Subcutaneous abdominal adipose tissue (tissue), 5 donors: Measurements from ENCODE around the gene NAXD.
A peak's percentile ranks its signal among the peaks of the same experiment; 100 is the strongest.

ENCODE experiments used
- H3K27ac ChIP-seq: one replicate; pipeline ENCODE4 v1.7.0; 2013; ENCODE audit warnings: low read depth, mild to moderate bottlenecking, inconsistent platforms, low read length, moderate library complexity
- H3K27me3 ChIP-seq, 5 donors: one replicate each; pipeline ENCODE4 v1.7.0; 2013; ENCODE audit warnings: low read length in 5 of 5, inconsistent platforms in 1 of 5; ENCODE audit not compliant: control insufficient read depth in 5 of 5, insufficient read depth in 4 of 5
- H3K36me3 ChIP-seq, 5 donors: one replicate each; pipeline ENCODE4 v1.7.0; 2013; ENCODE audit warnings: low read length in 5 of 5; ENCODE audit not compliant: control insufficient read depth in 5 of 5, insufficient read depth in 5 of 5
- H3K4me1 ChIP-seq, 5 donors: one replicate each; pipeline ENCODE4 v1.7.0; 2013; ENCODE audit warnings: low read length in 5 of 5, mild to moderate bottlenecking in 3 of 5, moderate library complexity in 1 of 5; ENCODE audit not compliant: control insufficient read depth in 5 of 5, insufficient read depth in 5 of 5
- H3K4me3 ChIP-seq, 5 donors: one replicate each; pipeline ENCODE4 v1.7.0; 2013; ENCODE audit warnings: low read length in 5 of 5, low read depth in 1 of 5
- H3K9ac ChIP-seq, 5 donors: one replicate each; pipeline ENCODE4 v1.7.0; 2013; ENCODE audit warnings: low read length in 5 of 5, mild to moderate bottlenecking in 4 of 5, moderate library complexity in 3 of 5
- H3K9me3 ChIP-seq, 5 donors: one replicate each; pipeline ENCODE4 v1.7.0; 2013; ENCODE audit warnings: low read length in 5 of 5; ENCODE audit not compliant: control insufficient read depth in 5 of 5
- donor health status: healthy.
- donor health status: healthy.
- donor health status: healthy.
- donor health status: healthy.
- donor health status: healthy.

NAXD gene

DNA sequence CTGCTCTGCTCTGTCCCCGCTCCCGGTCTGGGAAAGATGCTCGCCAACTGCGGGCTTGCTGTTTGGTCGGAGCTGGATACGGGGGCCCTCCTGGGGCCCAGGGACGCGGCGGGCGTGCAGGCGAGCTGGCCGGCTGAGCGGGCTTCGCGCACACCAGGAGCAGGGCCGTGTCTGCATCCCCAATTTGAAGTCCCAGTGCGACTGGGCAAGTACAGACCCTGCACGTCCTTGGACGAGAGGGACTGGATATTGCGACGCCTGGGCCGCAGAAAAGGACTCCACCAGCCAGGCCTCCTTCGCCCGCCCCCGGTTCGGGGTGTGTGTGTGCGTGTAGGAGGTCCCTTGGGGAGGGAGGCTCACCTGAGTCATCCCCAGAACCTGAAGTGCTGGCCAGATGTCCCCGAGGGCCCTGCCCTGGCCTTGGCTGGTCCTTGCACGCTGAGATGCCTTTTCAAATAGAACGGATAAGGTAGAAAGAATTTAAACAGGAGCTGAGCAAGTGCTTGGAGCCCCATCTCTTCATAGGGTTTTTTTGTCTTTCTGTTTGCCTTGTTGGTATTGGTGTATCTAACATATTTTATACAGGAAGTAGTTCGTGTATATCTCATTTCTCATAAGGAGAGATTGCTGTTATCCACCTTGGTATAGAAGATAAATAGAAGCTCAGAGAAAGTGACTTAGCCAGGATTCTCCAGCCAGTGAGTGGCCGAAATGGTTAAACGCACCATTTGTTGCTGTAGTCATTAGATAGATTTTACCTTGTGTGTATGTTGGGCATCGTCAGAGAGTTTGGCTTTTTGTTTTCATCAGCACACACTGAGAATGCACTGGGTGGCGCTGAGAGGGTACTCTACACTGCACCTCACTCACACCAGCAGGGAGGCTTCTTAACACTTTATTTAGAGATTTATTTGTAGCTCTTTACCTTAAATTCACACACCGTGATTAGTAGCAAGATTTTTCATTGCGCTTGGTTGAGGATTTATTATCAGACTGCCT, 1.1 kb downstream of the NAXD start:
- Histone ChIP-seq H3K9me3 (no peaks in the 10 kb centered on the region), H3K27ac (peak overlapping the region; percentile 82), H3K4me1 (peaks cover 0 to 25% (median 25%) of the 10 kb centered on the region in 5 donors), H3K27me3 (no peaks in the 10 kb centered on the region), H3K4me3 (peak overlapping the region; percentile 59 to 92 (median 85)), H3K36me3 (no peaks in the 10 kb centered on the region), H3K9ac (peak overlapping the region; percentile 38 to 97 (median 87))

DNA sequence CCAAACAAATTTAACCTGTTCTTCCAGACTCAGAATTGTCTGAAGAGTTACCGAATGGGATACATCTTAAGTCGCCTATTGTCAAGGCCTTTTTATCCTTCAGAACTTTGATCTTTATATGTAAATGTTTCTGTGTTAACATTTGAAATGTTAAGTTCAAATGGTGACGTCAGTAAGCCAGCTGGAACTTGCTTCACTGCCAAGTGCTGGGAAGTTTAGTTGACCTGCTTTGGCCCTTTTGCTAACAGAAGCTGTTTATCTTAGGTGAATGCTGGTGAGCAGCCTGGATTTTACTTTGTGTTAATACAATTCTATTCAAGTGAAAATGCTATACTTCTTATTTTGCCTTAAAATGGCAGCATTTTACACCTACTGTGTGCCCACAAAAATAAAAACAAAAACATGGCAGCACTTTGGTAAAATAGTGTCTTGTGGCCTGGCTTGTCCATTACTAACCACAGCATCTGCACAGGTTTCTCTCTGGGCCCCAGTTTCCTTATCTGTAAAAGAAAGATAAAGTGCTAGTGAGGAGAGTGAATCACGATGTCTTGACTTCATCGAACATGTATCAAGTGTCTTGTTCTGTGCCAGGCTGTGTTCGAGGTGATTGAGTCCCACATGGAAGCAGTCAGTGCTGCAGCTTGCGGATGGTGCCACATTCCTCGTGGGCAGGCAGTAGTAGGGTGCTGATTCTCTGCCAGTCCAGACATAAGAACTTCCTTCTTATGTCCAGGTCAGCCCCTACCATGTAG, 2.2 kb downstream of the NAXD start:
- Histone ChIP-seq H3K27ac (no peak overlapping the region), H3K9ac (peak overlapping the region in 1 of 5 donors; percentile 90), H3K4me3 (no peak overlapping the region), H3K27me3 (no peaks in the 10 kb centered on the region), H3K9me3 (no peaks in the 10 kb centered on the region), H3K36me3 (peaks cover 0 to 3% (median 0%) of the 10 kb centered on the region in 5 donors), H3K4me1 (peaks cover 0 to 25% (median 25%) of the 10 kb centered on the region in 5 donors)

DNA sequence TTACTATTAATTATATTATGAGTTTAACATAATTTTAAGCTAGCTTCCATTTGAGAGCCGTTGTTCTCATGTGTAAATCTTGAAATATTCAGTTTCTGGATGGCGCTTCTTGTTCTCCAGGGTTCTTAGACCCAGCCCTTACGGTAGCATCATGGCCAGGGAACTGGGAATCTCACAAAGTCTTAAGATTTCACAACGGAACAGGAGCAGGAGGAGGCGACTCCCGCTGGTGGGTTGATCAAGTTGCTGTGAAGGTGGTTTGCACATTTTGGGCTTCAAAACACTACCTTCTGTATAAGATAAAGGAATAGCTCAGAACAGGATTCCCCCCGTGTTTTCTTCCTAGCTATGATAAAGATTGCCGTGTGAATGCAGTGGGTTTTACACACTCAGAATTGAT, 2.8 kb downstream of the NAXD start:
- Histone ChIP-seq H3K4me3 (no peak overlapping the region), H3K9ac (no peak overlapping the region), H3K36me3 (peaks cover 0 to 10% (median 7%) of the 10 kb centered on the region in 5 donors), H3K9me3 (no peaks in the 10 kb centered on the region), H3K27ac (no peak overlapping the region), H3K27me3 (no peaks in the 10 kb centered on the region), H3K4me1 (peaks cover 0 to 25% (median 25%) of the 10 kb centered on the region in 5 donors)

DNA sequence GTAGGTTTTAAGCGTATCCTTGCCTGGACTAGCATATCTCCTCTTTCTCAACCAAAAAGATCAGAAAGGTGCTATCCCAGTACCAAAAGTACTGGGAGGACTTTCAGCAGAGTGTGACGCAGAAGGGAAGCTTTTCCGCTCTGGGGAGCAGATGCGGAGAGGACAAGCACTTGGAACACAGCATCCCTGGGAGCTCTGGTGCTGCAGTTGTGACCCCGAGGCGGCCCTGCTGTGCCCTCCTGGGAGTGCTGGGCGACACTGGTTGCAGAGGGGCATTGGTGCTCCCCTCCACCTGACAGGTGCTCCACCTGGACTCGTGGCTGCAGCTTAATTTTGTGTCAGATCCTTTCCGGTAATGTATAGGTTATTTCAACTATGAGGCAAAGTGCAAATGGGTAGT, 3.4 kb downstream of the NAXD start:
- Histone ChIP-seq H3K27me3 (no peaks in the 10 kb centered on the region), H3K9ac (no peak overlapping the region), H3K4me1 (peaks cover 0 to 25% (median 25%) of the 10 kb centered on the region in 5 donors), H3K36me3 (peaks cover 0 to 13% (median 11%) of the 10 kb centered on the region in 5 donors), H3K27ac (no peak overlapping the region), H3K4me3 (no peak overlapping the region), H3K9me3 (no peaks in the 10 kb centered on the region)

DNA sequence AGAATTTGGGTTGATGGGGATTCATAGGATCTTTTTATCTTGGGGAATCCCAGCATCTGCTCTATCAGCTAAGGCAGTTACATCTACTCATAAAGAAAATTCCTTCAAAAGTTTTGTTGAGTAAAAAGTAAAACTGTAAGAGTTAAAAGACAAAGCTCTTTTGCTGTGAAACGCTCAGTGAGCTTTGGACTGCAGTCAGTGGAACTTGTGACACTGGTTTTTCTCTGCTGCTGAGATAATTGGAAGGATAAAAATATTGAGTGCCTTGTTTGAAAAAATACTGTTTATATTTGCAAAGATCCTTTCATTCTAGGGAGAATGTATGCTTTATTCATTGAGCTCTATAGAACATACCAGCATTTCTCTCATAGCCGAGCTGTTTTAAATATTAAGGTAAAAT, 5.3 kb downstream of the NAXD start:
- Histone ChIP-seq H3K36me3 (peaks cover 0 to 21% (median 19%) of the 10 kb centered on the region in 5 donors), H3K27ac (no peak overlapping the region), H3K27me3 (no peaks in the 10 kb centered on the region), H3K9me3 (no peaks in the 10 kb centered on the region), H3K4me3 (no peak overlapping the region), H3K4me1 (peaks cover 0 to 20% (median 20%) of the 10 kb centered on the region in 5 donors), H3K9ac (no peak overlapping the region)

DNA sequence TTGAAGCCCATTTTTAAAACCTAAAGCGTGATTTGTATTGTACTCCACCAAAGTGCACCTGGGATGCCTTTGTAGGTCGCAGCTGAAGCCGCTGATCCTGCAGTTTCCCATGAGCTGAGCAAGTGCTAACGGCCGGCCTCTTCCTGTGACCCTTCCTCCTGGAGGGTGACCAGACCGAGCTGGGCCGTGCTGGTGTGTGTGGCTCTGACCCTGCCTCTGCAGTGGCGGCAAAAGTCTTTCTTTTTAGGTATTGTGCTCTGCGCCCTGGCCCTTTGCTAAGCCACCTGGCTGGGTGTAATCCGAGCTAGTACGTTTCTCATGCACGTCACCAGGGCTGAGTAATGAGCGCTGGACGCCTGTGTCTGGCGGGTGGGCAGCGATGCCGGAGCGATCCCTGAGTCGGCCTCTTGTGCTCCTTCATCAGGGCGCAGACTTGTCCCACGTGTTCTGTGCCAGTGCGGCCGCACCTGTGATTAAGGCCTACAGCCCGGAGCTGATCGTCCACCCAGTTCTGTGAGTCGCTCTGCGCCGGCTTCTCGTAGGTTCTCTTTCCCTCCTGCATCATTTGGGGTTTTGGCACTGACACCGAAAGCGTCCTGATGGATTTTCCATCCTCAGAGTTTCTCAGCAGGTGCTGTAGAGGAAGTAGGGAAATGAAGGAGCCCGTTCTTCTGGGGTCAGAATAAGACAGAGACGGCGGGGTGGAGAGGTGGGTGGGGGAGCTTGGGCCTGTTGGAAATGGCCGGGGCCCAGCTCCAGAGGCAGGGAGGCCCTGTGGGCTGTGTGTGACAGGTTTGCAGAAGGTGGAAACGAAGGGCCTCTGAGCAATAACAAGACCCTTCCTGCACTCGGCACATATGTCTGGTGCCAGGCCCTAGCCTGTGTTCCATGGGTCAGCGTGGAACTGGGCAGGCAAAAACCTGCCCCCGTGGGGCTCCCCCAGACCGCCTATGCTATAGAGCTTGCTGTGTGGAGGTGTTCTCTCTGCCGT, 9.7 kb downstream of the NAXD start:
- Histone ChIP-seq H3K27ac (no peak overlapping the region), H3K9ac (no peak overlapping the region), H3K36me3 (peaks cover 0 to 47% (median 43%) of the 10 kb centered on the region in 5 donors), H3K9me3 (no peaks in the 10 kb centered on the region), H3K4me3 (no peak overlapping the region), H3K4me1 (no peaks in the 10 kb centered on the region), H3K27me3 (no peaks in the 10 kb centered on the region)

DNA sequence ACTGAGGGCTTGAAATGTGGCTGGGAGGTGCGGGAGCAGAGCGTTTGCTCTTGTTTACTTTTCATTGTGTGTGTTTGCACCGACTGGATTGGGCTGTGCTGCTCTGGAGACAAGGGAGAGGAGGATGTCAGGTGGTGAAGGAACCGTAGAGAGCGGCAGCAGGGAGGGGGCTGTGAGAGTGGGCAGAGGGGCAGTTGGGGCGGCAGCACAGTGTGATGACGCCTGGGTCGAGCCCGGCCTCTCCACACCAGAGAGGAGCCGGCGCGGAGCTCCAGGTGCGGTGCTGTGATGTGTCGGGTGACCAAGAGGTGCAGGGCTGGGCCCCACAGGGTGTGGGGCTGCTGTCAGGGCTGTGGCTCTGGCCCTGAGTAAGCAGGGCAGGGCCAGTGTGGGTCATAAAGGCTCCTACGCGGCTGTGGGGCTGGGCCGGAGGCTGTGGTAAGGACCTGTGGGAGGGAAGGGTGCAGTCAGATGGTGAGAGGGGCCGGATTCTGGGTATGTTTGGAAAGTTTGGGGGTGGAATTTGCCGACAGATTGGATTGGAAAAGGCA, 10.5 kb downstream of the NAXD start:
- H3K4me3 ChIP-seq = no peak overlapping the region
- no peak overlapping the region for H3K9ac ChIP-seq
- peaks cover 0 to 51% (median 45%) of the 10 kb centered on the region in 5 donors for H3K36me3 ChIP-seq
- H3K27ac ChIP-seq = no peak overlapping the region
- H3K4me1 ChIP-seq = peaks cover 0 to 4% (median 0%) of the 10 kb centered on the region in 5 donors
- H3K9me3 ChIP-seq = no peaks in the 10 kb centered on the region
- H3K27me3 ChIP-seq = no peaks in the 10 kb centered on the region

DNA sequence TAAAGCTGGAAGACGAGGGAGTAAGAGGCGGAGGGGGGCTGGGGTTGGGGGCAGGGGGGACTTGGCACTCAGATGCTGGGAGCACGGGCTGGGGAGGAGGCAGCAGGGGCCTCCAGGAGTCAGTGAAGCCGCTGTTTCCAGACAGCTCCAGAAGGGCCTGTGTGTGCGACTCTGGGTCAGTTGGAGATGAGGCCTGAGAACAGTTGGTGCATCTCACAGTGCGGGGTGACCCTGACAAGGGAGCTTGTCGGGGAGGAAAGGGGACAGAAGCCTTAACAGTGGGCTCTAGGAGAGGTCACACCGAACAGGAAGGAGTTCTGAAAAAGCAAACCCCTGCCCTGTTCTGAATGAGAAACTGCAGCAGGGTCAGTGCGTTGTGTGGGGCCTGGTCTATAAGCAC, 11.2 kb downstream of the NAXD start:
- Histone ChIP-seq H3K9ac (peak overlapping the region in 1 of 5 donors; percentile 12), H3K36me3 (peaks cover 0 to 55% (median 47%) of the 10 kb centered on the region in 5 donors), H3K27me3 (no peaks in the 10 kb centered on the region), H3K27ac (no peak overlapping the region), H3K9me3 (no peaks in the 10 kb centered on the region), H3K4me1 (peaks cover 0 to 4% (median 0%) of the 10 kb centered on the region in 5 donors), H3K4me3 (no peak overlapping the region)

DNA sequence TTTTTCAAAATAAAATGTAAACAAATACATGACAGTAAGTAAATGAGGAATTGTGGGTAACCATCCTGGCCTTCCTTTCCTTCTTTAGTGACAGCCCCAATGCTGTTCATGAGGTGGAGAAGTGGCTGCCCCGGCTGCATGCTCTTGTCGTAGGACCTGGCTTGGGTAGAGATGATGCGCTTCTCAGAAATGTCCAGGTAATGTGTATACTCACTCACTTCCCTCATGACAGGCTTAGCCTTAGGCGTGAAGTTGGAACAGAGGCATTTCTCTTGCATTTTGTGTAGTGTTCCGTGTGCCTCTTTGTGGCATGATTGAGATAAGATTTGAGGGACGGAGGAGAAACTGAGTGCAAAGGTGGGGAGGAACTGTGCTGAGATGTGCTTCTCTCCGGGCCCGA, 12.0 kb downstream of the NAXD start:
- Histone ChIP-seq H3K27ac (no peak overlapping the region), H3K9me3 (no peaks in the 10 kb centered on the region), H3K9ac (no peak overlapping the region), H3K4me1 (peaks cover 0 to 4% (median 0%) of the 10 kb centered on the region in 5 donors), H3K36me3 (peaks cover 0 to 58% (median 47%) of the 10 kb centered on the region in 5 donors), H3K27me3 (no peaks in the 10 kb centered on the region), H3K4me3 (no peak overlapping the region)
